NCI-H1417 (cell line): ENCODE data around the gene C14orf180.
A peak's percentile ranks its signal among the peaks of the same experiment; 100 is the strongest.

Experiments used
- DNase-seq, 3 experiments: peaks; one replicate each; lab custom pipeline; 2025; lab: John Stamatoyannopoulos, UW

Gene C14orf180

GRCh38 chr14:104579507-104579906, at the start of gene C14orf180:
Gene C14orf180 (plus strand): TSS chr14:104579764. CDS start chr14:104586431, 6,667 bp downstream.
- peak in 1 of 3 experiments; percentile 46 for DNase-seq

- DNase-seq = no peak
Measured at GRCh38 chr14:104530646-104531045, 48.9 kb upstream of the C14orf180 start.

- DNase-seq = no peak
Measured at GRCh38 chr14:104531421-104532190, 48.0 kb upstream of the C14orf180 start.

- no peak for DNase-seq
Measured at GRCh38 chr14:104532191-104532555, 47.4 kb upstream of the C14orf180 start.

- DNase-seq = no peak
Measured at GRCh38 chr14:104534036-104534435, 45.5 kb upstream of the C14orf180 start.

- DNase-seq = no peak
Measured at GRCh38 chr14:104536942-104537612, 42.5 kb upstream of the C14orf180 start.

GRCh38 chr14:104537613-104537988, 42.0 kb upstream of the C14orf180 start:
- no peak for DNase-seq

GRCh38 chr14:104541905-104542465, 37.6 kb upstream of the C14orf180 start:
- no peak for DNase-seq

- no peak for DNase-seq
Measured at GRCh38 chr14:104542871-104543830, 36.4 kb upstream of the C14orf180 start.

- DNase-seq = no peak
Measured at GRCh38 chr14:104544362-104544961, 35.1 kb upstream of the C14orf180 start.

- DNase-seq = no peak
Measured at GRCh38 chr14:104545151-104545941, 34.2 kb upstream of the C14orf180 start.

- DNase-seq = no peak
Measured at GRCh38 chr14:104545942-104546501, 33.5 kb upstream of the C14orf180 start.

- no peak for DNase-seq
Measured at GRCh38 chr14:104546591-104547309, 32.8 kb upstream of the C14orf180 start.

- DNase-seq = no peak
Measured at GRCh38 chr14:104547310-104547997, 32.1 kb upstream of the C14orf180 start.

GRCh38 chr14:104547998-104548700, 31.4 kb upstream of the C14orf180 start:
- DNase-seq = no peak

- DNase-seq = peak in 2 of 3 experiments; percentile 55 to 76
Measured at GRCh38 chr14:104548802-104549535, 30.6 kb upstream of the C14orf180 start.

GRCh38 chr14:104549536-104550339, 29.8 kb upstream of the C14orf180 start:
- DNase-seq = no peak
